ENCODE results near the gene ABTB1.

Gene ABTB1

GRCh38 chr3:127707851-127708411, 35.2 kb downstream of the ABTB1 start:
- DNase-seq = no peak

GRCh38 chr3:127708837-127709236, 36.1 kb downstream of the ABTB1 start:
- DNase-seq = no peak

GRCh38 chr3:127709320-127710060, 36.7 kb downstream of the ABTB1 start:
- DNase-seq = no peak

- DNase-seq = no peak
These were observed 37.6 kb downstream of the ABTB1 start for GRCh38 chr3:127710155-127710941.

GRCh38 chr3:127711021-127711695, 38.4 kb downstream of the ABTB1 start:
- DNase-seq = no peak

GRCh38 chr3:127711896-127712295, 39.1 kb downstream of the ABTB1 start:
- DNase-seq = no peak

GRCh38 chr3:127712461-127712860, 39.7 kb downstream of the ABTB1 start:
- no peak for DNase-seq

- no peak for DNase-seq
These were observed 40.4 kb downstream of the ABTB1 start for GRCh38 chr3:127712881-127713771.

- no peak for DNase-seq
These were observed 41.4 kb downstream of the ABTB1 start for GRCh38 chr3:127714125-127714571.

- DNase-seq = no peak
These were observed 42.1 kb downstream of the ABTB1 start for GRCh38 chr3:127714866-127715265.

- DNase-seq = no peak
These were observed 42.8 kb downstream of the ABTB1 start for GRCh38 chr3:127715532-127715931.

GRCh38 chr3:127716384-127716783, 43.6 kb downstream of the ABTB1 start:
- DNase-seq = no peak

- no peak for DNase-seq
These were observed 44.8 kb downstream of the ABTB1 start for GRCh38 chr3:127717357-127718244.

GRCh38 chr3:127718245-127718915, 45.6 kb downstream of the ABTB1 start:
- DNase-seq = no peak

GRCh38 chr3:127718916-127719290, 46.2 kb downstream of the ABTB1 start:
- no peak for DNase-seq

- no peak for DNase-seq
These were observed 46.6 kb downstream of the ABTB1 start for GRCh38 chr3:127719369-127719768.

- no peak for DNase-seq
These were observed 47.5 kb downstream of the ABTB1 start for GRCh38 chr3:127720161-127720823.

- no peak for DNase-seq
These were observed 48.5 kb downstream of the ABTB1 start for GRCh38 chr3:127720985-127721935.

Measured in CD4-positive, alpha-beta T cell treated with Interleukin-17A for 1 hour (primary cell).